CD4-positive, alpha-beta T cell treated with Interleukin-2 at 100 ng/mL for 4 hours (primary cell): ENCODE measurements around the gene SEMA6A.

ENCODE experiments used
- DNase-seq: peaks from one replicate; pipeline ENCODE4 v3.0.0-alpha.2; 2020; ENCODE audit warnings: low spot score

The SEMA6A gene

DNA sequence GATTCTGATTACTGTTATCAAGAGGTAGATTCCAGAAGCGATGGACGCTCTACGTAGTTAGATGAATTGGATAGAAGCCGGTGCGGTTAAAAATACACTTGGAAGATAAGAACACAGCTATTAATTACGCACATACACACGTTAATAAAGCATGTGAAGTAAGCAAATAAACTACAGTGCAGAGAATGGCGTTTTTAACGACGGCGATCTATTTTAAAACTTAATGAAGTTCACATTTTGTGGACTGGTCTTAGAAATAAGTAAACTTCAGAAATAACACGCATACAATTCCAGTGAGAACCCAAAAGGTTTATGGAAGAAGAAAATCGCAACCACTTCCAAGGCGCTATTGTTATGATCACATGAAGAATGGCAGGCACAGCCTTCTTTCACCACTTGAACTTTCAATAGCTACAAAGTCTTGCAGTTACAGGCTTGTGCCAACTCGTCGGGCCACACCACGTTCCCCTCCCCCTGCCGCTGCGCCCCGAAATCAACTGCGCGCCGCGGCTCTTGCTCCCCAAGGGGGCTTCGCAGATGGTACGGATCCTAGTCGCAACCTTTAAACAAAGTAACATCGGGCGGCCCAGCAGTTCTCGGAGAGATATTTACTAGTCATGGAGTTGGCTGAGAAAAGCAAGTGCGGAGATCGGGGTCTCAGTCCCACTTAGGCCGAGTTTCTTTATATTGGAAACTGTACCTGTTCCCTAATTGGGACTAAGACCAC, 866 bp upstream of the SEMA6A start:
- no peak for DNase-seq

DNA sequence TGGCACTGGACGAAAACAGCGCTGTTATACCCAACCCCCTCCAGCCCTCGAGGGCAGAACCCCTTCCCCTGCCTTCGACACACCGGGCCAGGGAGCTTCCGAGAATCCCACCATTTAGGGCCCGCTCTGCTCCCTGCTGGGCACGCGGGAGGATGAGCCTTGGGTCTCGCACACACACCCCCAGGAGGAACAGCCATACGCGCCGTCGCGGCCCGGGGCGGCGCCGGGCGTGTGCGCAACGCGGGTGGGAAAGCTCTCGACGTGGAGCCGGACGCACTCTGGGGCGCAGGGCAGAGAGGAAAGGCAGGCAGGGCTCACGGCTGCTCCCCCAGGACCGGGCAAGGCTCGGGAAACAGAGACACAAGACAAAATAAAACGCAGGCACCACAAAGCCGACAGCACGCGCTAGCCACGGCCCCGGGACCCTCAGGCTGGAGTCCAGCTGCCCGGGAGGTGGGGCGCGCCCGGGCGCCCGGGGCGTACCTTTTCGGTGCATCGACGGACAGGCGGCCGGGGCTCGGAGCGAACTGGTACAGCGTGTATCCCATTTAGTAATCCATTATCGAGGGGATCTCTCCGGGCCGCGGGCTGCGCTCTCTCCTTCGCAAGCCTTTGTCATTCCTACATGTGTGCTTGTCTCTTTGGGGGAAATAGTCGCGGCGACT, 789 bp downstream of the SEMA6A start:
- no peak for DNase-seq

DNA sequence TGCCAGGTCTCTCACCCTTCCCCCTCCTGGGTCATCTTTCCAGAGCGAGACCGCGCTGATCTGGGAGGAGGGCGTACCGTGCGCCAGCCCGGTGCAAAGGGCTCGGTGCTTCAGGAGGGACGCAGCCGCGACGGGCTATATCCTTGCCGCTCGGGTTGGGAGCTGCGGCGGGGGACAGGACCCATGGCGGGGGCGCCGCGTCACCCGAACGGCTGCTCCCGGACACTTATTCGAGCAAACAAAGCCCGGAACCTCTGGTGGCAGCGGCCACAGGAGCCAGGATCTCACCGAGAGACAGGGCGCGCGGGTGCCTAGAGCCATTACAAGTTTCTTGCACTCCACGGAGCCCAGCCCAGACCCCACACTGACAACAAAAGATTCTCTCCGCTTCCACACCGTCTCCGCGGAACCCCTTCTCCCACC, 1.3 kb downstream of the SEMA6A start:
- no peak for DNase-seq

DNA sequence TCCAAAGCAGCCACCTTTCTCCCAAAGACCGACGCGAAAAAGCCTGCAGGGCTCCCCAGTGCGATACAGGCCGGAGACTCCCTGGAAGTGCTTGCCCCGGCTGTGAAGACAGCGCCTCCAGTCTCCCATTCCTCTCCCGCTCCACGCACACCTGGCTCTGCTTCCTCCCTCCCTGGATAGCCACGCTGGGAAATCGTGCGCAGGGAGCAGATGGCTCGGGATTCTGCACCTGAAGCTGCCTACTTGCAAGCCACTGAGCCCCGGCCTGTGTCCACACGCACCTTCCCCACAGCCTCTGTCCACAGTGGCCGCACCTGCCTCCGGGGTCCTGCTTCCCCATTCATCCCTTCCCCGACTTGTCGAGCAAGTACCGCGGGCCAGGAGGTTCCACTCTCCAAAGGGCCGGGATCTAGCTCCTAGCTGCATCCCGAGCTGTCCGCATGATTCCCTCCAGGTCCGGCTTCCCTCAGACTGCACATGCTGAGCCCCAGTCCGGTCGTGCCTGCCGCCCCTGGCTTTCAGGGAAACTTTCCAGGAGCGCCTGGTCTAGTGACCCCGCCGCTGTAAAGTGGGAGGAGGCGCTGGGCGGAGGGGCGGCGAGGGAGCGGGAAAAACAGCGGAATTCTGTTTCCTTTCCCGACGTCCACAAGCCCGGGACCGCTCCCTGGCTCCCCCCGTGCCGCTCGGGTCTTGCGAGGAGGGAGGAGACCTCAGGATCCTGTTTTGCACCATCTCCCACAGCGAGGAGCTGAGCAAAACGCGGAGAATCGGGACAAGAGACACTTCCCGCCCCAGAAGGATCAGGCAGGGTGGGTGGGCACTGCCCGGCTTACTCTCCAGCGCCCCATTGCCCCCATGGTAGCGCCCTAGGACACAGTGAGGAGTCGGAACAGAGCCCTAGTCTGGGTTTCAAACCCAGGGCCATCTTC, 2.0 kb downstream of the SEMA6A start:
- DNase-seq = no peak

DNA sequence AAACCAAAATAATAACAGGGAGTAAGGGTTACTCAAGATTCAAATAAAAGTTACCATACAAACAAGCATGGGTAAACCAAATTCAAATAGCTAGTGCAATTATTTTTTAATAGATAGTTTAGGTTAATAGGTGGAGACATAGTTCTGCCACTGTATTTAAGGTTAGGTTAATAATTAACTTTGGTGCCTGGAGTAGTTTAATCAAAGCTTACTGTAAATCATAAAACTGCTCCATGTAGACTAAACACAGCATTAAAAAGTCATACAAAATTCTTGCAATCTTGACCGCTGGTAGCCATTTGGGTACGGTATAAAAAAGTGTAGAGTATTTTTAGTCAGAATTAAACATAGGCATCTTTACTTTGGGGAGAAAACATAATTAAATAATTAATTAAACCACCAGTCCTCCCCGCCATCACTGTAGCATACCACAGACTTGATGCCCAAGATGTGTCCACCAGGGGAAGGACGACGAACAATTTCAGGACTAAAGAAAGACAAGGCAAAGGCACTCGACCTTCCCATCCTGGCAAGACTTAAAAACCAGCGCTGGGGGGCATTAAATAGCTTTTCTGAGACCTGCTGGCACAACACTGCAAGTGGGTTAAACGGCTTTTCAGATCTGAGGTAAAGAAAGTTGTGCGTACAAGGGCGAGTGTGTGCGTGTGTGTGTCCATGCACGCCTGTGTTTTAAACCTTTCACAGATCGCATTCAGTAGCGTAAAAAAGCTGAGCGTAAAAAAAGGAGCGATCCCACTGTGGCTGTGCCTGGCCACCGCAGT, 2.9 kb downstream of the SEMA6A start:
- DNase-seq = no peak

DNA sequence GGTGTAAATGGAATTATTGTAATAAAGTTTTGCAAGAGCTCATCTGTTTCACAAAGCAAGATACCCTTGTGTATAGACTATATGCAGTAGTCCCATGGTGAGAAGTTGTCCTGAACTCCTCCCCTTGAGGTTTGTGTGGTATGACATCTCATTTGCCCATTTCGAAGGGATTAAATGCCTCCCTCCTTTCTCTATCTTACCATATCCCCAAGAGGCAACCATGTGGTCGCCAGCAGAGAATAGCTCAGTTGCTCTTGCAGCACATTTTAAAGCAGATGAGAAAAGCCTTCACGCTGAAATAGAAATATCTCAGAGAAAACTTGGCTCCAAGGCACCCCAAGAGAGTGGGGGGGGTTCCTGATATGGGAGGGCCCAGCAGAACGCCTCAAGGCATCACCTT, 4.6 kb downstream of the SEMA6A start:
- DNase-seq = no peak

DNA sequence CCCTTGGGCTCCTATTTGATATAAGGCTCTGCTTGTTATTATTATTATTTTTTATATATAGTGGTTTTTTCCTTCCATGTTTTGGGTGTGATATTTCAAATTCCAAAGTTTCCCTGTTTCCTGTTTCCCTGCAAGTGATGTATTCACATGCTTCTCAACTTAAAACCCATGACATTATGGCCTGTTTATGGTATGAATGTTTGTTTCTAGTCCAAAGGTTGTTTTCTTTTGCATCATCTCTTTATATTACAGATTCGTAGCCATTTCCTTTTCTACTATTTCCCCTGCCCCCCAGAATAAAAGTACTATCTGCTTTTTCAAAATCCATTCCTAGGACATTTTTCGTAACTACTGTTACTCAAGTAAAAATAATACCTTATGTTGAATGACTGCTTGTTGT, 7.5 kb downstream of the SEMA6A start:
- DNase-seq = no peak

DNA sequence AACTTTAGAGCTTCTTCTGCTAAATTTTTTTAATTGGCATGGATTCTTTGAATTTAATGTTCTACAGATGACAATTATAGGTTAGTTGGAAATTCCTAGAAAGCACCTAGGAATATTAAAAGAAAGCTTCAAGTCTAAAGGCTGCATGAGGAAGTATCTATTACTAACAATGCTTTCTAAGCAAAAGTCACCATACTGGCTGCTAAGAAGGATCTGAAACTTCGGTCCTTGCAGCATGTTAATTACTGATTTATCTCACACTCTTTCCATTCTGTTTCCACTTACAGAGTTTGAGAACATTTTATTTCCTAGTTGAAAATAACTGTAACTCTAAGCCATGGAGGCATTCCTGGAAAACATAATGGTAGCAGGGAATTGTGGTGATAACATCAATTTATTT, 8.4 kb downstream of the SEMA6A start:
- no peak for DNase-seq

DNA sequence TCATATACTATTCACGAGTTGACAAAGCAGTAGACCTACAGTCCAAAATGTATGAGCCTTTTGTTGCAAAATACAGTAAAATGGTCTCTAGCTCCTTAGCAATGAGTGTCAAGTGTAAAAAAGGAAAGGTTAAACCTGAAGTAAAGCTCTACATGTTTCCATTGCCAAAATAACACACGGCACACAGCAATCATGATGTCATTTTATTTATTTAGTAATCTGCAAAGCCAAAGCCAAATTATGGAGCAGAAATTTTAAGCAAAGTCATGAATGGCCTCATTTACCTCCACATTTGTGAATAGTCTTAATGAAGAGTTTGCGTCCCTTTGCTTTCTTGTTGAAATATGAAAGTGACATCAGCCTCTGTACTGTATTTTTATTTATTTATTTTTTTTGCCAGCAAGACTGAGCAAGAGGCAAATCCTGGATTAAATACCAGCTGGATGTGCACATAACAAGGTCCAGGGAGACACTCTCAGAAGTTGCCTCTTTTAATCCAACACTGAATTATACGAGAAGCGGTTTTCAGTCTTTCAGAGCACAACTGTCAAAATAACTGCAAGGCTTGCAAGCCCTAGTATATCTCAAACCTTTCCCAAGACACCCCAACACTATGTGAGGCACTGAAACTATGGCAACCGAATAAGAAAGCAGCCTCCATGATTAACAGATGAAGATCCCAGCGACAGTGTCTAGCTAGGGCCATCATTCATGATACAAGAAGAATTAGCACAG, 9.7 kb downstream of the SEMA6A start:
- DNase-seq = no peak

DNA sequence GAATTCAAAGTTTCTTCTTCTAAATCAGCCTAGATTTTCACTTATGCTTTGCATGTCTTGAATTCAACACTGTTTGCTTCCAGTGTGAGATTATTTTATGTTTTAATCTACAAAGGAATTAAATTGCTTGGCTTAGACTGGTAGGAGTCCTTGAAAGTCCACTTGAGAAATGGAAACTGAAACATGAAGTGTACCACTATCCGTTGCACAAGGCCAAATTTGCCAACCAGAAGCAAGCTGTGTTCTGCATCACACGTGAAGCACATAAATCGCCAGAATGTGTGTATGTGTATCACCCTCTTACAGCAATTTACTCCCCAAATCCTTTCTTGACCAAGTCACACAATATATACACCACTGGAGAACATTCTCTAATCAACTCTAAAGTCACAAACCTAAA, 10.3 kb downstream of the SEMA6A start:
- no peak for DNase-seq

DNA sequence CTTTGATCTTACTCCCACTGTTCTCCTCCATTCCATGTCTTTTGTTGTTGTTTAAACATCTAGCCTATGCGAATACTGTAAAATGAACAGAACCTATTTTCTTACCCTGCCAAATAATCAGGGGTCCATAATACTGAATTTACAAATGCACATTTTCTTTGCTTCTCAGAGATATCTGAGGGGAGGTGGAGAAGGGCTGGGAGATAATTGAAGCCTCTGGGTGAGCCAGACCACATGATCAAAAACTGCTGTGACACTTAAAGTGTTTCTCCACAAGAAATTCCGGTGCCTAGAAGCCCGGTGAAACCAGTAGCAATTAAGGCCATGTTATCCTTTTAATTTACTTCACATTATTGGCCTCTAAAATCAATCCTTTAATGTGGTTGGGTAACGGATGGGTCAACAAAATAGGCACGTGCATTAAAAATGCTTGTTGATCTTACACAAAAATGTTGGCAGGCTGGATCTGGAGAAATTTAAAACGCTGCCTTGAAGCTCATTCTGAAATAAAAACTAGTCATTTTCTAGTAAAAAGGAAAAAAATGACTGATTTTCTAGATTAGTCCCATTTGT, 10.8 kb downstream of the SEMA6A start:
- no peak for DNase-seq

DNA sequence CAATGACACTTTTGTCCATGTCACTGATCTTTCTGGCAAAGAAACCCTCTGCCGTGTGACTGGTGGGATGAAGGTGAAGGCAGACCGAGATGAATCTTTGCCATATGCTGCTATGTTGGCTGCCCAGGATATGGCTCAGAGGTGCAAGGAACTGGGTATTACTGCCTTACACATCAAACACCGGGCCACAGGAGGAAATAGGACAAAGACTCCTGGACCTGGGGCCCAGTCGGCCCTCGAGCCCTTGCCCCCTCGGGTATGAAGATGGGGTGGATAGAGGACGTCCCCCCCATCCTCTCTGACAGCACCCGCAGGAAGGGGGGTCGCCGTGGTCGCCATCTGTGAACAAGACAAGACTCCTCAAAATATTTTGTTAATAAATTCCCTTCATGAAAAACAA, 12.0 kb downstream of the SEMA6A start:
- no peak for DNase-seq

DNA sequence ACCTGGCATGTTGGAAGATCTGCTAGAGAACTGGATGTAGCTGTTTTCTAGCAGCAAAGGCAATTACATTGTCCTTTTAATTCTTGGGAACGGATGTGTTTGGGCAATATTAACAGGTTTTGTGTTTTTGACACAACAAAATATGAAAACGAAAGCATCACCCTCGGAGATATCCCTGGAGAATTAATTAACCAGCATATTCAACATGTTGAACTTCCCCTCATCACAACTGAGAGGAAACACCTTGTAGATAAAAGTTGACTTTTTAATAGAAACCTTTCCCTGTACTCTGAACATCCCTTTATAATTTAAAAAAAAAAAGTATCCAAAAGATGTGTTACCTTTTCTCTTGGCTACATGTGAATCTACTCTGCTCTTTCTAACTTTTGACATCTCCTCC, 13.0 kb downstream of the SEMA6A start:
- DNase-seq = no peak

DNA sequence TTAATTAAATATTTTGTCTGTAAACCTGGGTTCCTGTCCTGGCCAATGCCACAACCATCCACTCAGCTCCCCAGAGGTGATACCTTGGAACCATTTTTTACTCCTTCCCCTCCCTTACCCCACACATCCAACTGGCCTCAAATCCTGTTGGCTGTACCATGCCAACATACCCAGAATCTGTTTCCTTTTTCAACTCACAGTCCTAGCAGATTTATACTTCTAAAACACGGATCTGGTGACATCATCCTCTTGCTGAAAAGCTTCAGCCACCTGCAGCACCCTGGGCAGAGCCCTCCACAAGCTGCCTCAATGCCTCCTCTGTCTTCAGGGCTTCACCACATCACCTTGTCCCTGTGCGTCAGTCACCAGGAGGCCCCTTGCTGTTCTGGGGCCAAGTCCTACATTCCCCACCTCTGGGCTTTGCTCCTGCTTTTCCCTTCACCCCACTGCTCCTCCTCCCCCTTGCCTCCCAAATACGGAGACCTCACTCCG, 14.9 kb downstream of the SEMA6A start:
- no peak for DNase-seq

DNA sequence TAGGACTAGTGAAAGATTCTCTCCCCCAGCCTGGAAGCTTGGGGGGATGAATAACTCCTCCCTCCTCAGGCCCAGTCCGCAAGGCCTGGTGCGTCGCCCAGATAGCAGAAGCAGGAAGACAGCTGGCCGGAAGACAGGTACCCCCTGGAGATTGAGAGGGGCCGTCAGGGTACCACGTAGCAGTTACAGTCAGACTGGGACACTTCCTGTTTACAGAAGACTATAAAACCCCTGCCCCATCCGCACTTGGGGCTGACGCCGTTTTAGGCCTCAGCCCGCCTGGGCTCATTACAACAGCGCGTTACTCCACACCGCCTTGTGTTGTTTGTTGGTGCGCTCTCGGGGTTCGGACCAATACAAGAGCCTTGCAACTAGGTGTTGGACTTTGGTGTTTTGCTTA, 15.4 kb downstream of the SEMA6A start:
- no peak for DNase-seq

DNA sequence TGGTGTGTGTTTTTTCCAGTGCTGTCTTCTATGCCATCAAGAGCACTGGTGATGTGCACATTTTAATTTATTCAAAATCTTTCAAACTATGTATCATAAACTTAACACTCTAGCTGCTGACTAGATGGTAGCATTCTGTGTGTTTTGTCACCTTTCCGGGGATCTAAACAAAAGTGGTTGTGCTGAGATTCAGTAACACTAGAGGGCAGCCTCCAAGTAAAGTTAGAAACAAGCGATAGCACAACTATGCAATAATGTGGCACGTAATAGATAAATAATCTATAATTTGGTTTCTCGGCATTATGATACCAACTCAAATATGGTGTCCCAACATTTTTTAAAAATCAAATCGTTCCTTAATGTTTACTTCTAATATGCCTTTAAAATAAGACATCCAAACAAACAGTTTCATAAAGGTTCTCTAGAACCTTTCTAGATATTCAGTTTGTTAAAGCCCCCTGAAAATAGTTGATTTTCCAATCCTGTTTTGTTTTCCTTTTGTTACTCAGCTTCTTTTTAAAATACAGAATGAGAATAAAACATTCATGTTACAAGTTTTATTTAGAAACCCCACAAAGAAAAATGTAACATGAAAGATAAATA, 16.9 kb downstream of the SEMA6A start:
- no peak for DNase-seq

DNA sequence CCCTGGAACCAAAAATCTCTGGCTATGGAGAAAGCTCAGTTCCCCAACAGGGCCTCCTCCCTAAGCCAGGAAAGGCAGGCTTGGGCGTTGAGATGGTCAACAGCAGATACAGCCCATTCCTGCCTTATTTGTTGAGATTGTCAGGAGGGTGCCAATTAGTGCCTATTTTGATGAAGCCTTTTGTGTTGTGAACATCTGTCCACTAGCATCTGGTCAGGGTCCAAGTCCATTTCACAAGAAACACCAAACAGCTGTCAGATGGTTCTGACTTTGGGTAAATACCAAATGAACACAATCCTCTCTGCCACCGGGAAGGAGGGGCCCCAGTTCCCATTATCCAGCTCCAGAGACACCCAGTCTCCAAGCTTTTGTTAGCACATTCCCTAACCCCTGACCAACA, 19.9 kb downstream of the SEMA6A start:
- DNase-seq = no peak

DNA sequence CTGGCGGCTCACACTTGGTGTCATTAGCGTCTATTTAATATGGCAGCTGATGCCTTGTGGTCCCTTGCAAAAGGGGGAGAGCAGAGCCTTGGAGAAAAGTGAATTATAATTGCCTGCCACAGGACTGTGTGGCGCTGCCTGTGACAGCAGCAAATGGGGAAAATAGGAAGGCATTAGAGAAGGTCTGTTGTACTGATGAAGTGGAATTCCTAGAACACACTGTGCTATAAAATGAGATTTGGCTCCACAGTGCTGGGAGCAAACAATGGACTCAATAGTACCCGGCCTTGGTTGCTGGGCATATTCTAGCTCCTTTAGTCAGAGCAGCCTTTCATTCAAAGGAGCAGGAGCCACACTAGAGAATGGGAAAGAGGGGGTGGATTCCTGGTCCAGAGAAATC, 21.3 kb downstream of the SEMA6A start:
- no peak for DNase-seq

DNA sequence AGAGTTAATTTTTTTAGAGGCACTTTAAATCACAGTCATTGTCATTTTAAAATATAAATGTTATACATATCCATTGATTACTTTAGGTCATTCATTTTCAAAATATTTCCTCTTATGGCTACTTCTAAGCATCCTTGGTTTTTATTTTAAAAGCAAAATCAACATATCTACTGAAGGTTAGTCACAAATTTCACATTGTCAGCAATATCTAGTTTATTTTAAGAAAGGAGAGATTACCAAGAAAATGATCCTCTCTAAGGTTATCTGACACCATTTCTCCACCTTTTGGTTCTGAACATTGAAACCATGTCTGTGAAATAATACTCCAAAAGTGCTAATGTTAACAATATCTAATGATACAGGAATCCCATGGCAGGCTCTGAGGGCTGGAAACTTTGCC, 24.5 kb downstream of the SEMA6A start:
- DNase-seq = no peak

DNA sequence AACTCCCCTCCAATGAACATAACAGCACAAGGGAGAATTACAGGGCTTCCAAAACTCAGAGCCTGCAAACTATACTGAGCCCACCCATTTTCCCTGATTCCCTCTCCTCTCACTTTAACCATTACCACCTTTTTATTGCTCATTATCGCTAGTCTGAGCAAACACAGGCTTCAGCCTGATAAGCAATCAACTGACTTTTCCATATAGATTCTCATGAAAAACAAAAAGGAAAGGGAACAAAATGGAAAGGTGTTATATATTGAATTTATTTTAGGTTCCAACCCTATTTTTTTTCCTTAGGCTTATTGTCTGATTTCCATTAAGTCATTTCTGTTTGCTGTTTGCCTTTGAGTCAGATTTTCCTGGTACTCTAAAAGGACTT, 27.9 kb downstream of the SEMA6A start:
- no peak for DNase-seq
